NCI-H1930 (cell line): ENCODE measurements around the gene ABCC8.

Experiments
- DNase-seq, 2 experiments: peaks; one replicate each; lab custom pipeline; 2025; lab: John Stamatoyannopoulos, UW

The ABCC8 gene

GRCh38 chr11:17387811-17388210 lies 88.8 kb downstream of the ABCC8 start:
- DNase-seq, result no peak

- no peak for DNase-seq
Observed at GRCh38 chr11:17387254-17387653, 89.4 kb downstream of the ABCC8 start.

GRCh38 chr11:17386331-17387084 lies 90.1 kb downstream of the ABCC8 start:
- peak in 1 of 2 experiments; percentile 13 for DNase-seq

- DNase-seq, result no peak
Observed at GRCh38 chr11:17385926-17386325, 90.7 kb downstream of the ABCC8 start.

- DNase-seq, result no peak
Observed at GRCh38 chr11:17385492-17385891, 91.2 kb downstream of the ABCC8 start.

GRCh38 chr11:17384002-17384511 lies 92.6 kb downstream of the ABCC8 start:
- DNase-seq, result peak; percentile 67 to 90

- DNase-seq, result no peak
Observed at GRCh38 chr11:17383461-17383860, 93.2 kb downstream of the ABCC8 start.

GRCh38 chr11:17382046-17382728 lies 94.5 kb downstream of the ABCC8 start:
- DNase-seq, result no peak

- no peak for DNase-seq
Observed at GRCh38 chr11:17381156-17381555, 95.5 kb downstream of the ABCC8 start.

- no peak for DNase-seq
Observed at GRCh38 chr11:17379383-17380180, 97.1 kb downstream of the ABCC8 start.

- DNase-seq, result no peak
Observed at GRCh38 chr11:17378655-17379054, 98.0 kb downstream of the ABCC8 start.

- DNase-seq, result no peak
Observed at GRCh38 chr11:17376493-17376892, 100.2 kb downstream of the ABCC8 start.

GRCh38 chr11:17375547-17375946 lies 101.1 kb downstream of the ABCC8 start:
- no peak for DNase-seq

GRCh38 chr11:17371614-17372013 lies 105.0 kb downstream of the ABCC8 start:
- peak in 1 of 2 experiments; percentile 31 for DNase-seq

GRCh38 chr11:17369684-17370243 lies 106.9 kb downstream of the ABCC8 start:
- no peak for DNase-seq

- no peak for DNase-seq
Observed at GRCh38 chr11:17369094-17369493, 107.6 kb downstream of the ABCC8 start.

GRCh38 chr11:17368551-17368950 lies 108.1 kb downstream of the ABCC8 start:
- DNase-seq, result no peak

GRCh38 chr11:17366495-17366894 lies 110.2 kb downstream of the ABCC8 start:
- no peak for DNase-seq

- peak; percentile 46 to 73 for DNase-seq
Observed at GRCh38 chr11:17354601-17354991, 122.0 kb downstream of the ABCC8 start.

GRCh38 chr11:17353821-17354600 lies 122.6 kb downstream of the ABCC8 start:
- no peak for DNase-seq
